H9 (cell line): ENCODE measurements around the gene FAS. TPM values are rescaled to one million over a fixed set of nuclear protein-coding genes. Genes with fewer than 3 reads are reported as not detected.

Experiments
- DNase-seq: peaks from one replicate; pipeline ENCODE4 v3.0.0-alpha.2; 2017
- H2AFZ ChIP-seq: one replicate; pipeline ENCODE4 v1.6.1; 2013; ENCODE audit warnings: mild to moderate bottlenecking, low read length, control low read depth, moderate library complexity
- H2AK5ac ChIP-seq: 2 replicates; pipeline ENCODE4 v1.6.1; 2013; ENCODE audit warnings: low read length, control low read depth, mixed read lengths; ENCODE audit not compliant: insufficient read length
- H2BK120ac ChIP-seq: one replicate; pipeline ENCODE4 v1.6.1; 2013; ENCODE audit warnings: low read depth, mild to moderate bottlenecking, low read length, control low read depth, inconsistent platforms; ENCODE audit not compliant: poor library complexity, severe bottlenecking
- H2BK12ac ChIP-seq: 2 replicates; pipeline ENCODE4 v1.6.1; 2013; ENCODE audit warnings: low read length, control low read depth, mixed read lengths, low read depth; ENCODE audit not compliant: insufficient read length
- H2BK15ac ChIP-seq: 2 replicates; pipeline ENCODE4 v1.6.1; 2013; ENCODE audit warnings: low read depth, low read length, control low read depth
- H2BK20ac ChIP-seq: one replicate; pipeline ENCODE4 v1.6.1; 2013; ENCODE audit warnings: low read depth, mild to moderate bottlenecking, low read length, control low read depth, inconsistent platforms; ENCODE audit not compliant: poor library complexity, severe bottlenecking
- H2BK5ac ChIP-seq: 2 replicates; pipeline ENCODE4 v1.6.1; 2013; ENCODE audit warnings: low read length, control low read depth, mixed read lengths; ENCODE audit not compliant: insufficient read length
- H3K14ac ChIP-seq: 2 replicates; pipeline ENCODE4 v1.6.1; 2013; ENCODE audit warnings: low read length, control low read depth; ENCODE audit not compliant: insufficient read depth
- H3K18ac ChIP-seq: 2 replicates; pipeline ENCODE4 v1.6.1; 2013; ENCODE audit warnings: low read depth, mild to moderate bottlenecking, mixed read lengths, low read length, control low read depth; ENCODE audit not compliant: insufficient read length
- H3K23ac ChIP-seq: 2 replicates; pipeline ENCODE4 v1.6.1; 2013; ENCODE audit warnings: low read length, control low read depth, mixed read lengths, low read depth; ENCODE audit not compliant: insufficient read length
- H3K23me2 ChIP-seq: 2 replicates; pipeline ENCODE4 v1.6.1; 2013; ENCODE audit warnings: low read depth, mild to moderate bottlenecking, mixed read lengths, low read length, control low read depth; ENCODE audit not compliant: insufficient read length, poor library complexity, severe bottlenecking
- H3K27ac ChIP-seq: 2 replicates; pipeline ENCODE4 v1.5.1; 2013; ENCODE audit warnings: low read length, control low read depth, mixed read lengths, low read depth; ENCODE audit not compliant: insufficient read length
- H3K27me3 ChIP-seq: 2 replicates; pipeline ENCODE4 v1.6.1; 2013; ENCODE audit warnings: low read length, control low read depth, inconsistent platforms; ENCODE audit not compliant: insufficient read depth
- H3K4ac ChIP-seq: 2 replicates; pipeline ENCODE4 v1.6.1; 2013; ENCODE audit warnings: low read depth, mild to moderate bottlenecking, control low read depth, inconsistent platforms, low read length, moderate library complexity
- H3K4me1 ChIP-seq: 2 replicates; pipeline ENCODE4 v1.6.1; 2013; ENCODE audit warnings: low read length, control low read depth, inconsistent platforms; ENCODE audit not compliant: insufficient read depth
- H3K4me2 ChIP-seq: 2 replicates; pipeline ENCODE4 v1.6.1; 2013; ENCODE audit warnings: low read length, control low read depth, mixed read lengths; ENCODE audit not compliant: insufficient read length, insufficient read depth
- H3K56ac ChIP-seq: 2 replicates; pipeline ENCODE4 v1.6.1; 2013; ENCODE audit warnings: low read depth, mild to moderate bottlenecking, mixed read lengths, low read length, control low read depth; ENCODE audit not compliant: insufficient read length
- H3K79me1 ChIP-seq: 2 replicates; pipeline ENCODE4 v1.6.1; 2013; ENCODE audit warnings: low read depth, mild to moderate bottlenecking, moderate library complexity, low read length, control low read depth, inconsistent platforms; ENCODE audit not compliant: insufficient read depth, poor library complexity, severe bottlenecking
- H3K79me2 ChIP-seq: 2 replicates; pipeline ENCODE4 v1.6.1; 2013; ENCODE audit warnings: low read length, control low read depth, inconsistent platforms; ENCODE audit not compliant: insufficient read depth
- H3K9ac ChIP-seq: 2 replicates; pipeline ENCODE4 v1.6.1; 2013; ENCODE audit warnings: low read length, control low read depth, mixed read lengths; ENCODE audit not compliant: insufficient read length; ENCODE audit errors: extremely low read depth
- H3K9me3 ChIP-seq: one replicate; pipeline ENCODE4 v1.6.1; 2013; ENCODE audit warnings: low read depth, low read length, inconsistent platforms; ENCODE audit not compliant: control insufficient read depth
- H3T11ph ChIP-seq: one replicate; pipeline ENCODE4 v1.6.1; 2013; ENCODE audit warnings: mild to moderate bottlenecking, low read length, control low read depth, inconsistent platforms
- H4K20me1 ChIP-seq: one replicate; pipeline ENCODE4 v1.6.1; 2013; ENCODE audit not compliant: control insufficient read depth, insufficient read length, insufficient read depth
- H4K5ac ChIP-seq: 2 replicates; pipeline ENCODE4 v1.6.1; 2013; ENCODE audit warnings: low read depth, mild to moderate bottlenecking, mixed read lengths, low read length, control low read depth; ENCODE audit not compliant: insufficient read length
- H4K8ac ChIP-seq: replicated peaks from 2 replicates; pipeline ENCODE4 v1.6.1; 2013; ENCODE audit warnings: low read length, control low read depth, mixed read lengths, low read depth; ENCODE audit not compliant: insufficient read length
- H4K91ac ChIP-seq: 2 replicates; pipeline ENCODE4 v1.6.1; 2013; ENCODE audit warnings: low read depth, mild to moderate bottlenecking, moderate library complexity, mixed read lengths, low read length, control low read depth; ENCODE audit not compliant: insufficient read length
- H3K27ac Mint-ChIP-seq, 3 experiments: 2 replicates in 2 of 3; 3 replicates in 1 of 3; pipeline ENCODE4 v1.8.0; 2020 to 2021; ENCODE audit warnings: mixed read lengths in 3 of 3, mild to moderate bottlenecking in 1 of 3, moderate library complexity in 1 of 3
- H3K27me3 Mint-ChIP-seq: 2 replicates; pipeline ENCODE4 v1.8.0; 2021; ENCODE audit warnings: low read depth, mild to moderate bottlenecking, moderate library complexity, mixed read lengths
- H3K36me3 Mint-ChIP-seq, 3 experiments: 2 replicates in 2 of 3; 3 replicates in 1 of 3; pipeline ENCODE4 v1.8.0; 2020 to 2021; ENCODE audit warnings: low read depth in 3 of 3, mixed read lengths in 3 of 3; ENCODE audit not compliant: insufficient read depth in 1 of 3
- H3K4me1 Mint-ChIP-seq, 2 experiments: 2 replicates each; pipeline ENCODE4 v1.8.0; 2020; ENCODE audit warnings: mixed read lengths in 2 of 2
- H3K4me3 Mint-ChIP-seq, 2 experiments: 2 replicates in 1 of 2; 3 replicates in 1 of 2; pipeline ENCODE4 v1.8.0; 2020 to 2021; ENCODE audit warnings: mild to moderate bottlenecking in 2 of 2, mixed read lengths in 2 of 2, moderate library complexity in 1 of 2
- H3K9me3 Mint-ChIP-seq, 2 experiments: 2 replicates in 1 of 2; 3 replicates in 1 of 2; pipeline ENCODE4 v1.8.0; 2020; ENCODE audit warnings: mild to moderate bottlenecking in 2 of 2, mixed read lengths in 2 of 2, moderate library complexity in 1 of 2
- CTCF ChIP-seq: fragments of 200-600 bp; sonication (generic); conservative IDR thresholded peaks from 3 replicates; pipeline ENCODE4 v1.8.0; 2021; ENCODE audit warnings: antibody characterized with exemption, mild to moderate bottlenecking
- WGBS: extraction: QIAGEN DNeasy Blood & Tissue Kit; methylation state at CpG from one replicate; pipeline ENCODE4 v1.1.7; 2013; ENCODE audit warnings: missing lambda C conversion rate, low lambda C conversion rate, mixed read lengths; ENCODE audit not compliant: insufficient read length; ENCODE audit errors: extremely low coverage; 5-methylcytosine and 5-hydroxymethylcytosine counted together
- total RNA-seq: library from RNA; stranded (reverse); gene quantifications from 2 replicates; pipeline ENCODE4 v1.2.1, GENCODE V29; 2021

FAS gene
- total RNA-seq, 1 experiment from 2014 or later = 3.0 TPM

DNA sequence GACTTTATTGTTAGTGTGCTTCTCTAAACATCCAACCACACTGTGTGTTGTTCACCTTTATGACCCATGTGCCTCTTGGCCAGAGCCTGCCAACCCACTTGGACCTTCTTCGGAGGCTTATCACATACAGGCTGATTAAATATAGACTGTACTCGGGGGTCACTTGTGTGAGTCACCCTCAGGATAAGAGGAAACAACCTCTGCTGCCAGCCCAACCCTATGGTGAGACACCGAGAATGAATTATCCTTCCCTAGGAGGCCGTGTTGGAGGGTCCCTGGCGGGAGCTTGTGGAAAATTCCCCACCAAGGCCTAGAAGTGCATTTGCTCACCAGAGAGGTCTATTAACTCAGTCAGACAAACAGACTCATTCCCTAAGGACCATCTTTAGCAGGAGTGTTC lies 63.0 kb downstream of the FAS start:
- Histone ChIP-seq H2BK120ac (no peak overlapping the region), H4K20me1 (no peaks in the 10 kb centered on the region), H4K5ac (no peak overlapping the region), H3K9ac (no peak overlapping the region), H3K79me1 (no peaks in the 10 kb centered on the region), H2BK5ac (no peak overlapping the region), H3K23ac (no peak overlapping the region), H3K4me1 (no peaks in the 10 kb centered on the region; the same call in 1 of the 2 replicates), H2AK5ac (no peak overlapping the region), H3K27ac (no peak overlapping the region), H2BK15ac (no peak overlapping the region), H3K23me2 (no peaks in the 10 kb centered on the region), H3K9me3 (no peaks in the 10 kb centered on the region), H4K8ac (no peak overlapping the region), H2BK20ac (no peak overlapping the region), H2AFZ (no peak overlapping the region), H3K18ac (no peak overlapping the region), H3K56ac (no peak overlapping the region), H3K4ac (no peak overlapping the region), H4K91ac (no peak overlapping the region), H3K14ac (no peak overlapping the region), H3T11ph (no peak overlapping the region), H2BK12ac (no peak overlapping the region), H3K4me2 (no peak overlapping the region), H3K79me2 (no peaks in the 10 kb centered on the region), H3K27me3 (no peaks in the 10 kb centered on the region)
- no peak for DNase-seq
- peaks cover 13 to 18% of the 10 kb centered on the region in 2 experiments for H3K4me1 Mint-ChIP-seq
- H3K27ac Mint-ChIP-seq = no peak overlapping the region
- WGBS = no CpG with 5 or more reads among the region's 5 CpGs
- H3K9me3 Mint-ChIP-seq = no peaks in the 10 kb centered on the region
- H3K4me3 Mint-ChIP-seq = no peak overlapping the region
- TF ChIP-seq CTCF = no peak
- H3K36me3 Mint-ChIP-seq = no peaks in the 10 kb centered on the region
- H3K27me3 Mint-ChIP-seq = no peaks in the 10 kb centered on the region
